ENCODE results near the gene MRPS27.

GRCh38 chr5:72245951-72246532 lies 74.0 kb downstream of the MRPS27 start:
- no peak for TF ChIP-seq E2F5 (CRISPR knock-in tag; IDR thresholded peaks at IDR 0.05)
- no peak for TF ChIP-seq SP1 (CRISPR knock-in tag; IDR thresholded peaks at IDR 0.05)
- TF ChIP-seq EGR1 (conservative IDR thresholded peaks at IDR 0.05), result no peak
- no peak for TF ChIP-seq SRSF9 (IDR thresholded peaks at IDR 0.05; ENCODE audit: borderline replicate concordance, low read depth, low read length)
- no peak for TF ChIP-seq POLR2A (conservative IDR thresholded peaks at IDR 0.05)
- TF ChIP-seq HDAC6 (IDR thresholded peaks at IDR 0.05; ENCODE audit: low read depth, low read length), result no peak
- peak; percentile 53 to 63 for TF ChIP-seq RAD21 (CRISPR knock-in tag; conservative IDR thresholded peaks at IDR 0.05 in 1 of 2, IDR thresholded peaks at IDR 0.05 in 1 of 2)
- no peak for TF ChIP-seq ZBTB7A (IDR thresholded peaks at IDR 0.05; ENCODE audit: borderline replicate concordance, control insufficient read depth, low read depth, low read length)
- TF ChIP-seq, protein P1, sequence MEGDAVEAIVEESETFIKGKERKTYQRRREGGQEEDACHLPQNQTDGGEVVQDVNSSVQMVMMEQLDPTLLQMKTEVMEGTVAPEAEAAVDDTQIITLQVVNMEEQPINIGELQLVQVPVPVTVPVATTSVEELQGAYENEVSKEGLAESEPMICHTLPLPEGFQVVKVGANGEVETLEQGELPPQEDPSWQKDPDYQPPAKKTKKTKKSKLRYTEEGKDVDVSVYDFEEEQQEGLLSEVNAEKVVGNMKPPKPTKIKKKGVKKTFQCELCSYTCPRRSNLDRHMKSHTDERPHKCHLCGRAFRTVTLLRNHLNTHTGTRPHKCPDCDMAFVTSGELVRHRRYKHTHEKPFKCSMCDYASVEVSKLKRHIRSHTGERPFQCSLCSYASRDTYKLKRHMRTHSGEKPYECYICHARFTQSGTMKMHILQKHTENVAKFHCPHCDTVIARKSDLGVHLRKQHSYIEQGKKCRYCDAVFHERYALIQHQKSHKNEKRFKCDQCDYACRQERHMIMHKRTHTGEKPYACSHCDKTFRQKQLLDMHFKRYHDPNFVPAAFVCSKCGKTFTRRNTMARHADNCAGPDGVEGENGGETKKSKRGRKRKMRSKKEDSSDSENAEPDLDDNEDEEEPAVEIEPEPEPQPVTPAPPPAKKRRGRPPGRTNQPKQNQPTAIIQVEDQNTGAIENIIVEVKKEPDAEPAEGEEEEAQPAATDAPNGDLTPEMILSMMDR (IDR thresholded peaks at IDR 0.05 in 2 of 3, conservative IDR thresholded peaks at IDR 0.05 in 1 of 3; ENCODE audit: insufficient read depth in 2 of 3, low read depth in 1 of 3, low read length in 3 of 3), result peak; percentile 43 to 64 (median 61); a peak in 5 of 6 replicates
